ENCODE measurements around the gene RUBCNL.

DNA sequence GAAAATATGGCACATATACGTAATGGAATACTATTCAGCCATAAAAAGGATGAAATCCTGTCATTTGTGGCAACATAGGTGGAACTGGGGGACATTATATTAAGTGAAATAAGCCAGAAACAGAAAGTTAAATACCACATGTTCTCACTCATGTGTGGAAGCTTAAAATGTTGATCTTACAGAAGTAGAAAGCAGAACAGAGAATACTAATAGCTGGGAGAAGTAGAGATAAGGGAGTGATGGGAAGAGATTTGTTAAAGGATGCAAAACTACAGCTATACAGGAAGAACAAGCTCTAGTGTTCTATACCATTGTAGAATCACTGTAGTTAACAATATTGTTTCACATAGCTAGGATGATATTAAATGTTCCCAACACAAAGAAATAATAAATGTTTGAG lies 68.1 kb downstream of the RUBCNL start:
- TF ChIP-seq POLR2A (IDR thresholded peaks at IDR 0.05; ENCODE audit: low read depth, low read length) (no peak), POLR2AphosphoS5 (IDR thresholded peaks at IDR 0.05; ENCODE audit: insufficient read depth, low read depth, low read length) (no peak), MYC (IDR thresholded peaks at IDR 0.05; ENCODE audit: low read depth, low read length) (no peak), EZH2 (IDR thresholded peaks at IDR 0.05; ENCODE audit: borderline replicate concordance, low read depth, low read length, severe bottlenecking) (no peak), FOS (IDR thresholded peaks at IDR 0.05; ENCODE audit: borderline replicate concordance, insufficient read depth, low read length) (no peak), JUN (IDR thresholded peaks at IDR 0.05; ENCODE audit: borderline replicate concordance, insufficient read depth, insufficient read length, low read depth) (no peak), GATA2 (IDR thresholded peaks at IDR 0.05; ENCODE audit: insufficient read depth, insufficient read length, low read depth, low read length) (no peak)
- TF ChIP-seq, protein P1, sequence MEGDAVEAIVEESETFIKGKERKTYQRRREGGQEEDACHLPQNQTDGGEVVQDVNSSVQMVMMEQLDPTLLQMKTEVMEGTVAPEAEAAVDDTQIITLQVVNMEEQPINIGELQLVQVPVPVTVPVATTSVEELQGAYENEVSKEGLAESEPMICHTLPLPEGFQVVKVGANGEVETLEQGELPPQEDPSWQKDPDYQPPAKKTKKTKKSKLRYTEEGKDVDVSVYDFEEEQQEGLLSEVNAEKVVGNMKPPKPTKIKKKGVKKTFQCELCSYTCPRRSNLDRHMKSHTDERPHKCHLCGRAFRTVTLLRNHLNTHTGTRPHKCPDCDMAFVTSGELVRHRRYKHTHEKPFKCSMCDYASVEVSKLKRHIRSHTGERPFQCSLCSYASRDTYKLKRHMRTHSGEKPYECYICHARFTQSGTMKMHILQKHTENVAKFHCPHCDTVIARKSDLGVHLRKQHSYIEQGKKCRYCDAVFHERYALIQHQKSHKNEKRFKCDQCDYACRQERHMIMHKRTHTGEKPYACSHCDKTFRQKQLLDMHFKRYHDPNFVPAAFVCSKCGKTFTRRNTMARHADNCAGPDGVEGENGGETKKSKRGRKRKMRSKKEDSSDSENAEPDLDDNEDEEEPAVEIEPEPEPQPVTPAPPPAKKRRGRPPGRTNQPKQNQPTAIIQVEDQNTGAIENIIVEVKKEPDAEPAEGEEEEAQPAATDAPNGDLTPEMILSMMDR (IDR thresholded peaks at IDR 0.05; ENCODE audit: extremely low read depth in 1 of 2, insufficient read depth in 1 of 2, low read depth in 1 of 2, low read length in 2 of 2), result no peak
- TF ChIP-seq, protein P2, sequence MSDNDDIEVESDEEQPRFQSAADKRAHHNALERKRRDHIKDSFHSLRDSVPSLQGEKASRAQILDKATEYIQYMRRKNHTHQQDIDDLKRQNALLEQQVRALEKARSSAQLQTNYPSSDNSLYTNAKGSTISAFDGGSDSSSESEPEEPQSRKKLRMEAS (IDR thresholded peaks at IDR 0.05; ENCODE audit: insufficient read depth, insufficient read length), result no peak
